AG04450 (cell line): ENCODE results near the gene SLC16A14. TPM values are rescaled to one million over a fixed set of nuclear protein-coding genes. Genes with fewer than 3 reads are reported as not detected.

ENCODE experiments used
- CTCF ChIA-PET: fragments of 300-600, 350-600 bp; formaldehyde crosslinking; extraction: SDS; loops from one replicate; lab custom pipeline; 2022; ENCODE audit warnings: antibody characterized with exemption, inconsistent platforms; lab: Charles Lee
- POLR2A ChIA-PET: fragments of 350-600 bp; formaldehyde crosslinking; extraction: SDS; loops from one replicate; lab custom pipeline; 2021; ENCODE audit warnings: antibody characterized with exemption, inconsistent platforms; lab: Yijun Ruan, JAX
- DNase-seq: peaks from one replicate; pipeline ENCODE4 v3.0.0-alpha.2; 2011; ENCODE audit warnings: low read depth, low spot score
- H3K27ac ChIP-seq: one replicate; pipeline ENCODE4 v1.5.1; 2012; ENCODE audit warnings: low read depth, low read length, control low read depth
- H3K27me3 ChIP-seq: one replicate; pipeline ENCODE4 v1.6.0; 2012; ENCODE audit warnings: low read length; ENCODE audit not compliant: control insufficient read depth, insufficient read depth
- H3K4me3 ChIP-seq: 2 replicates; pipeline ENCODE4 v1.5.1; 2011; ENCODE audit warnings: mild to moderate bottlenecking, low read depth, low read length, control low read depth
- H3K9me3 ChIP-seq: 2 replicates; pipeline ENCODE4 v1.5.1; 2012; ENCODE audit warnings: low read length; ENCODE audit not compliant: control insufficient read depth, insufficient read depth
- polyA plus RNA-seq: library from polyadenylated mRNA; depleted of rRNA; stranded (reverse); fragments of >200 nt; gene quantifications from 2 replicates; pipeline ENCODE4 v1.2.3, GENCODE V29; 2011
- TF ChIP-seq, protein P1 (sequence below): IDR thresholded peaks from 2 replicates; pipeline ENCODE4 v1.5.1; 2011; ENCODE audit warnings: low read depth, low read length, control low read depth, inconsistent platforms

Gene SLC16A14
- polyA plus RNA-seq, 1 experiment = 2.7 TPM

DNA sequence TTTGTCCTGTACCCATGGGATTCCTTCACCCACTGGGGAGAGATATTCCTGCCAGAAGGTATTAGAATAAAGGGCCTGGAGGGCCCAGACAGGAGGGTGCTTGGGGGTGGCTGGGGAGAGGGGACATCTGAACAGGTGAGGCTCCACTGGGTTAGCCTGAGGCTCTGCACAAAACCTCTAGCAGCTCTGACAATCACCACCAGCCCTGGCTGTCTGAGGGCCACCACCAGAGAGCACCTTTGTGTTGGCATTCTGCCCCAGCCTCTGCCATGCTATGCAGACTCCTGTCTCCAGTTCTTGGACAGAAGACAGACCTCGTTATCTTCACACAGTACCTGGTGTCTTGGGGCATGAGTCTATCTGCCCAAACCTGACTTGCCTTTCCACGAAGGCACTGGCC, 25.3 kb downstream of the SLC16A14 start:
- Histone ChIP-seq H3K9me3 (no peaks in the 10 kb centered on the region), H3K4me3 (no peak overlapping the region), H3K27ac (no peak overlapping the region), H3K27me3 (no peaks in the 10 kb centered on the region)
- ChIA-PET CTCF (no interaction called here), POLR2A (no interaction called here)
- DNase-seq = no peak
- TF ChIP-seq, protein P1, sequence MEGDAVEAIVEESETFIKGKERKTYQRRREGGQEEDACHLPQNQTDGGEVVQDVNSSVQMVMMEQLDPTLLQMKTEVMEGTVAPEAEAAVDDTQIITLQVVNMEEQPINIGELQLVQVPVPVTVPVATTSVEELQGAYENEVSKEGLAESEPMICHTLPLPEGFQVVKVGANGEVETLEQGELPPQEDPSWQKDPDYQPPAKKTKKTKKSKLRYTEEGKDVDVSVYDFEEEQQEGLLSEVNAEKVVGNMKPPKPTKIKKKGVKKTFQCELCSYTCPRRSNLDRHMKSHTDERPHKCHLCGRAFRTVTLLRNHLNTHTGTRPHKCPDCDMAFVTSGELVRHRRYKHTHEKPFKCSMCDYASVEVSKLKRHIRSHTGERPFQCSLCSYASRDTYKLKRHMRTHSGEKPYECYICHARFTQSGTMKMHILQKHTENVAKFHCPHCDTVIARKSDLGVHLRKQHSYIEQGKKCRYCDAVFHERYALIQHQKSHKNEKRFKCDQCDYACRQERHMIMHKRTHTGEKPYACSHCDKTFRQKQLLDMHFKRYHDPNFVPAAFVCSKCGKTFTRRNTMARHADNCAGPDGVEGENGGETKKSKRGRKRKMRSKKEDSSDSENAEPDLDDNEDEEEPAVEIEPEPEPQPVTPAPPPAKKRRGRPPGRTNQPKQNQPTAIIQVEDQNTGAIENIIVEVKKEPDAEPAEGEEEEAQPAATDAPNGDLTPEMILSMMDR = no peak

DNA sequence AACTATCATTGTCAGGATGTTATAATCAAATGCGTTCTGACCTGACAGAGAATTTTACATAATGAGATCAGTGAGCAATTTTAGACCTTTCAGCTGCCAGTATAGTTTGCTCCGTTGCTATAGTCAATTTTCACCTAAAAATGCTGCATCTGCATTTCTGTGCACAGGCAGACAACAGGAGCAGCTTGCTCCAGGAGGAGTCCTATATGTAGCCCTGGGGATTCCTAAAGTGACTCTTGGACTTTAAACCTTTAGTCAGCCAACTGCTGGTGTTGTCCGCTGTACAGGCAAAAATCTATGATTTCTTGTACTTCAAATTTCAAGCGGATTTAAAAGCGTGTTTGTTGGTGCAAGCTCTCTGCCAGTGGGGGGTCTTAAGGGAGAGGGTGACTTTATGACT, 25.7 kb downstream of the SLC16A14 start:
- no peak overlapping the region for H3K27ac ChIP-seq
- no peaks in the 10 kb centered on the region for H3K27me3 ChIP-seq
- no peaks in the 10 kb centered on the region for H3K9me3 ChIP-seq
- ChIA-PET CTCF (no interaction called here), POLR2A (no interaction called here)
- no peak overlapping the region for H3K4me3 ChIP-seq
- no peak for DNase-seq
- TF ChIP-seq, protein P1 = no peak

DNA sequence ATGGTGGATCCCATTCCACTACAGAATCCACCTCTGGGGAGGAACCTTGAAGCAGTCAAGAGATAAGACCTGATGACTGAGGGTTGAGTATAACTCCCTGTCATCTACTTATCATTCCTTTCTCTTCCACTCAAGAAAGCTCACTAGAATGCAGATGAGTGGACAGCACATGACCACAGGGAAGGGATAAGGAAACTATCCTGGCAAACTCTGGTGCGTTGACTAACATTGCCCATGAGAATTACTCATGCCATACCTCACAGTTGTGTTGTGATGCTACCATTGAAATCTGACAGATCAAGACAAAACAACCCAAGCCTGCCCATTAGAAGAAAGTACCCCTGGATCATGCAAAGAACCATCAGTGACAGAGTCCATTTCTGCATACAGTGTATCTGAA, 26.5 kb downstream of the SLC16A14 start:
- H3K27me3 ChIP-seq = no peaks in the 10 kb centered on the region
- DNase-seq = no peak
- ChIA-PET CTCF (no interaction called here), POLR2A (no interaction called here)
- TF ChIP-seq, protein P1 = no peak
- H3K9me3 ChIP-seq = no peaks in the 10 kb centered on the region
- H3K4me3 ChIP-seq = no peak overlapping the region
- no peak overlapping the region for H3K27ac ChIP-seq

DNA sequence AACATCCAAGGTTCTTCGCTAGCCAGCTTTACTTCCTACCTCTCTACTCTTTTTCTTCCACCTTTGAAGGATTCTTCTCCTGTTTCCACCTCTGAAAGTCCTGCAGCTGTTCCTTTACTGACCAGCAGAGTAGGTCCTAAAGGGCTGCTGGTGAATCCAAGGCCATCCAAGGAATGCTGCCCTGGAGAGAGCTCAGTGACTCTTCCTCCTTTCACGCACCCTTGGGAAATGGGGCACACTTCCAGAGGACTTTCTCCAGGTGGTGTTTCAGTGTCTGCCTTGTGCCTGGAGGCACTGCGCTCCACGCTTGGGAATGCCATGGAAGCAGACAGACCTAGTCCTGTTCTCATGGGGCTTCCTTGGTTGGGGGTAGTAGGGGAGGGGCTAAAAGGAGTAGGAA, 45.4 kb downstream of the SLC16A14 start:
- Histone ChIP-seq H3K9me3 (no peaks in the 10 kb centered on the region), H3K4me3 (no peak overlapping the region), H3K27me3 (no peaks in the 10 kb centered on the region), H3K27ac (no peak overlapping the region)
- TF ChIP-seq, protein P1 = no peak
- no peak for DNase-seq
- CTCF ChIA-PET = interaction anchor here (1.9 to 3.9 kb wide), 4 partner anchors 10 to 136 kb away, joined by 6 to 23 read pairs (median 13); no protein-coding TSS in a partner anchor
- POLR2A ChIA-PET = no interaction called here

DNA sequence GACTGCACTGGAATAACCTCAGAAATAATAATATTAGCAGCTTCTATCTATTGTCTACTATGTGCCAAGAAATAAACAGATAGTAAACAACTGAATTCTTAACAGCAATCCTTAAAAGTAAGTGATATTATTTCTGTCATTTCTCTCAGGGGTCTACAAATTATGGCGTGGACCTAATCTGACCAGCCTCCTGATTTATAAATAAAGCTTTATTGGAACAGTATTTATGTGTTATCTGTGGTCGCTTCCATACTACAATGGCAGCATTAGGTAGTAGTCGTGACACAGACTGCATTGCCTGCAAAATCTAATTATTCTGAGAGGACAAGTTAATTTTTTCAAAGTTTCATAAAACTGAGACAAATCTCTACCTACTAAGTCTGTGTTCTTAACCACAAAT, 49.0 kb downstream of the SLC16A14 start:
- CTCF ChIA-PET = interaction anchor here (0.5 to 2.2 kb wide), 2 partner anchors 130 to 140 kb away, joined by 4 to 10 read pairs; no protein-coding TSS in a partner anchor

More for the DNA sequence above, 49.0 kb downstream of the SLC16A14 start:
- no peak for DNase-seq
- TF ChIP-seq, protein P1 = no peak
- no peak overlapping the region for H3K27ac ChIP-seq
- POLR2A ChIA-PET = no interaction called here
- no peak overlapping the region for H3K4me3 ChIP-seq
- H3K9me3 ChIP-seq = no peaks in the 10 kb centered on the region
- H3K27me3 ChIP-seq = no peaks in the 10 kb centered on the region
